Measurements from ENCODE around the gene AMPH.

- TF ChIP-seq CTCF (conservative IDR thresholded peaks at IDR 0.05) = no peak
- TF ChIP-seq EZH2 (IDR thresholded peaks at IDR 0.05; ENCODE audit: low read depth) = no peak
Measured at GRCh38 chr7:38383281-38383680, 247.9 kb downstream of the AMPH start.
